Caco-2 (cell line): Measurements from ENCODE around the gene CRAMP1. TPM values are rescaled to one million over a fixed set of nuclear protein-coding genes. Genes with fewer than 3 reads are reported as not detected.

Experiments
- BruUV-seq: library from RNA; stranded (reverse); fragments of 400-500 nt; replicated peaks from 2 replicates; lab custom pipeline; 2021; lab: Mats Ljungman, UMichigan
- CTCF ChIA-PET: fragments of 300-600 bp; sonication (Branson Sonifier 250); formaldehyde crosslinking; loops from one replicate; lab custom pipeline; 2022; ENCODE audit warnings: antibody characterized with exemption; lab: Charles Lee
- POLR2A ChIA-PET: fragments of 300-600 bp; sonication (Branson Sonifier 250); formaldehyde crosslinking; loops from one replicate; lab custom pipeline; 2022; ENCODE audit warnings: antibody characterized with exemption; lab: Charles Lee
- DNase-seq, 2 experiments: peaks; one replicate each; pipeline versions ENCODE4 v3.0.0 to v3.0.0-alpha.2; 2020 to 2022
- H3K27me3 ChIP-seq: replicated peaks from 2 replicates; pipeline ENCODE4 v1.6.0; 2011; ENCODE audit warnings: low read length; ENCODE audit not compliant: control insufficient read depth, insufficient read depth
- H3K36me3 ChIP-seq: 2 replicates; pipeline ENCODE4 v1.5.1; 2011; ENCODE audit warnings: low read length; ENCODE audit not compliant: control insufficient read depth, insufficient read depth
- H3K4me1 ChIP-seq: fragments of 250-450 bp; sonication (Bioruptor Pico); 2 replicates; pipeline ENCODE4 v1.5.1; 2020; ENCODE audit warnings: mild to moderate bottlenecking
- H3K4me3 ChIP-seq: 2 replicates; pipeline ENCODE4 v1.5.1; 2011; ENCODE audit warnings: low read depth, mild to moderate bottlenecking, control low read depth, low read length
- H3K9me3 ChIP-seq: fragments of 250-450 bp; sonication (Bioruptor Pico); 2 replicates; pipeline ENCODE4 v1.5.1; 2020; ENCODE audit warnings: mild to moderate bottlenecking, moderate library complexity
- H3K27ac Mint-ChIP-seq: one replicate; pipeline ENCODE4 v1.8.0; 2022; ENCODE audit warnings: mixed read lengths; ENCODE audit not compliant: unreplicated experiment
- H3K27me3 Mint-ChIP-seq: one replicate; pipeline ENCODE4 v1.8.0; 2022; ENCODE audit warnings: mixed read lengths; ENCODE audit not compliant: insufficient read depth, unreplicated experiment
- H3K36me3 Mint-ChIP-seq: one replicate; pipeline ENCODE4 v1.8.0; 2022; ENCODE audit warnings: mild to moderate bottlenecking, mixed read lengths; ENCODE audit not compliant: insufficient read depth, unreplicated experiment
- H3K4me1 Mint-ChIP-seq: one replicate; pipeline ENCODE4 v1.8.0; 2022; ENCODE audit warnings: low read depth, mixed read lengths; ENCODE audit not compliant: unreplicated experiment
- H3K4me3 Mint-ChIP-seq: one replicate; pipeline ENCODE4 v1.8.0; 2022; ENCODE audit warnings: mild to moderate bottlenecking, moderate library complexity, mixed read lengths; ENCODE audit not compliant: unreplicated experiment
- H3K9me3 Mint-ChIP-seq: one replicate; pipeline ENCODE4 v1.8.0; 2022; ENCODE audit warnings: mixed read lengths; ENCODE audit not compliant: unreplicated experiment
- CTCF ChIP-seq, 2 experiments: fragments of 200-600 bp in 1 of 2; IDR thresholded peaks; 1 replicate in 1 of 2; 2 replicates in 1 of 2; pipeline versions ENCODE4 v1.5.1 to v1.8.0; 2011 to 2022; ENCODE audit warnings: antibody characterized with exemption in 1 of 2, control low read depth in 1 of 2, inconsistent platforms in 1 of 2, low read depth in 1 of 2, low read length in 1 of 2, mild to moderate bottlenecking in 1 of 2, moderate library complexity in 1 of 2; ENCODE audit not compliant: insufficient read depth in 1 of 2, severe bottlenecking in 1 of 2, unreplicated experiment in 1 of 2
- intact Hi-C: fragments of 100-400 bp; cut with micrococcal nuclease; formaldehyde crosslinking; loops from one replicate; pipeline ENCODE4 v1.10.0; 2022; ENCODE audit not compliant: unreplicated experiment
- total RNA-seq: library from RNA; stranded (reverse); gene quantifications from 2 replicates; pipeline ENCODE4 v1.2.3, GENCODE V29; 2022

CRAMP1 gene
- total RNA-seq, 1 experiment from 2014 or later, result 24.7 TPM

GRCh38 chr16:1688807-1689560 is 76.8 kb downstream of the CRAMP1 start:
- peak overlapping the region; percentile 72 for H3K4me3 Mint-ChIP-seq

DNA sequence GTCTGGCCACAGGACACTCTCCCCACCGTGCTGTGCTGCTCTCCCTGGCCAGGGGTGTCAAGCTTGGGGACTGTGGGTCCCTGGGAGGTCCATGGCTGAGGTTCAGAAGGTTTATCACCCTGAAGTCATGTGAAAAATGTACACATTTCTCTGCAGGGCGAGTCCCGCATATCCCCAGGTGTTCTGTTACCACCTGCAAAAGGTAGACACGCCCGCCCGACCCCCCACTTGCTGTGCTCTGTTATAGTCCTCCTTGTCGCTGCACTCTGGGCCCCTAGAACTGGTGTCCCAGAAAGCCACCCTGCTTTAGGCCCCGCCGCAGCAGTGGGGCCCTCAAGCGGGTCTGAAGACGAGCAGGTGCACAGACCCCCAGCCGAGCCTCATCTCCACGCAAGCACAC is 77.7 kb downstream of the CRAMP1 start:
- Mint-ChIP-seq H3K36me3 (peaks cover 96% of the 10 kb centered on the region), H3K27ac (peak overlapping the region; percentile 97), H3K4me3 (peak overlapping the region; percentile 72), H3K9me3 (no peaks in the 10 kb centered on the region), H3K27me3 (no peaks in the 10 kb centered on the region), H3K4me1 (peaks cover 26% of the 10 kb centered on the region)
- DNase-seq, result peak; percentile 62 to 78
- intact Hi-C loops, result loop anchor here (1.0 to 2.0 kb wide), 2 partner anchors 12 to 15 kb away; partner anchors contain the start of gene JPT2
- no peaks in the 10 kb centered on the region for H3K9me3 ChIP-seq
- H3K36me3 ChIP-seq, result peaks cover 3% of the 10 kb centered on the region
- peaks cover 29% of the 10 kb centered on the region for H3K4me1 ChIP-seq
- H3K27me3 ChIP-seq, result no peaks in the 10 kb centered on the region
- no peak overlapping the region for H3K4me3 ChIP-seq
- CTCF ChIA-PET, result interaction anchor here (1.0 to 1.3 kb wide), 3 partner anchors 12 to 33 kb away, joined by 3 to 12 read pairs (median 5); partner anchors contain the start of genes JPT2 and MAPK8IP3
- no TSS peak for BruUV-seq
- POLR2A ChIA-PET, result interaction anchor here (1.0 kb wide), 1 partner anchor 16 kb away, joined by 6 read pairs; no protein-coding TSS in a partner anchor
- TF ChIP-seq CTCF (IDR thresholded peaks at IDR 0.05; ENCODE audit: insufficient read depth in 1 of 2, low read depth in 1 of 2, low read length in 1 of 2, severe bottlenecking in 1 of 2, unreplicated experiment in 1 of 2), result no peak

More at GRCh38 chr16:1688807-1689560, 76.8 kb downstream of the CRAMP1 start:
- Mint-ChIP-seq H3K4me1 (peaks cover 26% of the 10 kb centered on the region), H3K9me3 (no peaks in the 10 kb centered on the region), H3K36me3 (peaks cover 95% of the 10 kb centered on the region), H3K27ac (peak overlapping the region; percentile 97), H3K27me3 (no peaks in the 10 kb centered on the region)
- DNase-seq, result peak; percentile 85 to 89
- Histone ChIP-seq H3K27me3 (no peaks in the 10 kb centered on the region), H3K4me3 (no peak overlapping the region), H3K36me3 (peaks cover 3% of the 10 kb centered on the region), H3K4me1 (peaks cover 29% of the 10 kb centered on the region), H3K9me3 (no peaks in the 10 kb centered on the region)
- intact Hi-C loops, result loop anchor here (1.0 to 2.0 kb wide), 2 partner anchors 11 to 16 kb away; partner anchors contain the start of gene JPT2
- TSS peak; percentile 99 for BruUV-seq
- no peak for TF ChIP-seq CTCF (IDR thresholded peaks at IDR 0.05; ENCODE audit: insufficient read depth in 1 of 2, low read depth in 1 of 2, low read length in 1 of 2, severe bottlenecking in 1 of 2, unreplicated experiment in 1 of 2)
- CTCF ChIA-PET, result interaction anchor here (1.0 to 1.3 kb wide), 3 partner anchors 11 to 34 kb away, joined by 3 to 12 read pairs (median 5); partner anchors contain the start of genes JPT2 and MAPK8IP3
- POLR2A ChIA-PET, result interaction anchor here (0.7 to 1.0 kb wide), 3 partner anchors 11 to 18 kb away, joined by 3 to 6 read pairs (median 4); partner anchors contain the start of gene JPT2

DNA sequence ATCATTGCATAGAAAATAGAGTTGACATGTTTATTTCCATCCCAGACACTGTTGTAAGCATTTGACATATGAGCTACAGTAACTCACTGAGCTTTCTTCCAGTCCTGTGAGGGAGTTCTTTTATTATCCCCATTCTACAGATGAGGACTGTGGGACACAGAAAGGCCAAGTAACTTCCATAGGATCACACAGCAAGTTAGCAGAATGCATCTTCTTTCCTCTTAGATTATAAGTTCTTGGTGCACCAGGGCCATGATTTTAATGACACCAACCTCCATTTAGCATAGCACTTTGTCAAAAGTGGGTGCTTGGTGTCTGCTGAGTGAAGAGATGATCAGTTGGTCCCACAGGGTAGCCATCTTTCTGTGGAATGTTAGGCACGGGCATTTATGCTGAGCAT is 78.7 kb downstream of the CRAMP1 start:
- H3K4me1 ChIP-seq, result peaks cover 29% of the 10 kb centered on the region

More for the DNA sequence above, 78.7 kb downstream of the CRAMP1 start:
- Histone ChIP-seq H3K36me3 (peaks cover 3% of the 10 kb centered on the region), H3K9me3 (no peaks in the 10 kb centered on the region), H3K4me3 (no peak overlapping the region), H3K27me3 (no peaks in the 10 kb centered on the region)
- ChIA-PET POLR2A (interaction anchor here (1.2 kb wide), 1 partner anchor 13 kb away, joined by 8 read pairs; the partner anchor contains the start of gene JPT2), CTCF (interaction anchor here (0.6 to 1.3 kb wide), 3 partner anchors 15 to 833 kb away, joined by 3 to 6 read pairs (median 4); partner anchors contain the start of gene MAPK8IP3)
- intact Hi-C loops, result no loop called here
- H3K27me3 Mint-ChIP-seq, result no peaks in the 10 kb centered on the region
- H3K27ac Mint-ChIP-seq, result peak overlapping the region; percentile 97
- H3K4me1 Mint-ChIP-seq, result peaks cover 26% of the 10 kb centered on the region
- peaks cover 96% of the 10 kb centered on the region for H3K36me3 Mint-ChIP-seq
- no peak overlapping the region for H3K4me3 Mint-ChIP-seq
- no peaks in the 10 kb centered on the region for H3K9me3 Mint-ChIP-seq
- no TSS peak for BruUV-seq
- DNase-seq, result no peak
- no peak for TF ChIP-seq CTCF (IDR thresholded peaks at IDR 0.05; ENCODE audit: insufficient read depth in 1 of 2, low read depth in 1 of 2, low read length in 1 of 2, severe bottlenecking in 1 of 2, unreplicated experiment in 1 of 2)
